SK-N-SH (cell line): Measurements from ENCODE around the gene ATP8A2. TPM values are rescaled to one million over a fixed set of nuclear protein-coding genes. Genes with fewer than 3 reads are reported as not detected.

Experiments used
- CTCF ChIA-PET: fragments of 300-600, 350-600 bp; formaldehyde crosslinking; extraction: SDS; loops from one replicate; lab custom pipeline; 2021; lab: Yijun Ruan, JAX
- POLR2A ChIA-PET: fragments of 350-600 bp; sonication (Branson Sonifier 250); formaldehyde crosslinking; extraction: SDS; loops from one replicate; lab custom pipeline; 2020; ENCODE audit warnings: antibody characterized with exemption, inconsistent platforms; lab: Yijun Ruan, JAX
- DNase-seq: peaks from one replicate; pipeline ENCODE4 v3.0.0; 2012
- H2AFZ ChIP-seq: fragments of 200-600 bp; sonication (generic); 2 replicates; pipeline ENCODE4 v1.8.1; 2016; ENCODE audit warnings: antibody characterized with exemption, mild to moderate bottlenecking, low read depth
- H3F3A ChIP-seq: fragments of 200-600 bp; sonication (generic); replicated peaks from 2 replicates; pipeline ENCODE3; 2016; ENCODE audit warnings: antibody characterized with exemption, mild to moderate bottlenecking; ENCODE audit not compliant: insufficient read depth
- H3K27ac ChIP-seq, 2 experiments: fragments of 200-500 bp in 1 of 2; fragments of 200-600 bp in 1 of 2; sonication (Bioruptor generic) in 1 of 2; sonication (generic), shearing (Covaris generic) in 1 of 2; 2 replicates each; pipeline versions ENCODE4 v1.5.1 to v1.6.1; 2014 to 2016; ENCODE audit warnings: low read depth in 2 of 2, inconsistent platforms in 1 of 2, low read length in 1 of 2, mild to moderate bottlenecking in 1 of 2, mixed read lengths in 1 of 2
- H3K27me3 ChIP-seq: fragments of 200-600 bp; sonication (generic), shearing (Covaris generic); 2 replicates; pipeline ENCODE4 v1.6.1; 2016; ENCODE audit warnings: mixed run types; ENCODE audit not compliant: insufficient read depth
- H3K36me3 ChIP-seq, 2 experiments: fragments of 200-500 bp in 1 of 2; fragments of 200-600 bp in 1 of 2; sonication (Bioruptor generic) in 1 of 2; sonication (generic) in 1 of 2; replicated peaks in 1 of 2; 2 replicates each; pipeline versions ENCODE3 to v1.5.1; 2014 to 2016; ENCODE audit warnings: low read length in 1 of 2, mild to moderate bottlenecking in 1 of 2; ENCODE audit not compliant: insufficient read depth in 2 of 2, control insufficient read depth in 1 of 2
- H3K4me1 ChIP-seq, 2 experiments: fragments of 200-500 bp in 1 of 2; fragments of 200-600 bp in 1 of 2; sonication (Bioruptor generic) in 1 of 2; sonication (generic), shearing (Covaris generic) in 1 of 2; 2 replicates each; pipeline versions ENCODE4 v1.5.1 to v1.6.1; 2014 to 2016; ENCODE audit warnings: low read depth in 1 of 2, low read length in 1 of 2, mixed run types in 1 of 2; ENCODE audit not compliant: insufficient read depth in 2 of 2, control insufficient read depth in 1 of 2
- H3K4me2 ChIP-seq: fragments of 200-600 bp; sonication (generic), shearing (Covaris generic); 2 replicates; pipeline ENCODE4 v1.6.1; 2017; ENCODE audit warnings: mixed run types
- H3K4me3 ChIP-seq, 2 experiments: fragments of 200-500 bp in 1 of 2; fragments of 200-600 bp in 1 of 2; sonication (Bioruptor generic) in 1 of 2; sonication (generic), shearing (Covaris generic) in 1 of 2; 2 replicates each; pipeline versions ENCODE4 v1.5.1 to v1.8.1; 2014 to 2016; ENCODE audit warnings: low read depth in 2 of 2, inconsistent platforms in 1 of 2, low read length in 1 of 2, mild to moderate bottlenecking in 1 of 2, mixed read lengths in 1 of 2, moderate library complexity in 1 of 2
- H3K79me2 ChIP-seq: fragments of 200-600 bp; sonication (generic); 2 replicates; pipeline ENCODE4 v1.8.1; 2017; ENCODE audit warnings: mild to moderate bottlenecking; ENCODE audit not compliant: insufficient read depth
- H3K9ac ChIP-seq: fragments of 200-600 bp; sonication (generic); 2 replicates; pipeline ENCODE4 v1.6.1; 2017; ENCODE audit warnings: mixed run types
- H3K9me2 ChIP-seq: fragments of 200-600 bp; sonication (generic); 2 replicates; pipeline ENCODE4 v1.6.1; 2017; ENCODE audit warnings: mixed run types
- H3K9me3 ChIP-seq: fragments of 200-600 bp; sonication (generic); 2 replicates; pipeline ENCODE4 v1.6.1; 2017; ENCODE audit warnings: mixed run types, mild to moderate bottlenecking, moderate library complexity
- H4K20me1 ChIP-seq: fragments of 200-600 bp; sonication (generic); 2 replicates; pipeline ENCODE4 v1.6.1; 2017; ENCODE audit warnings: mild to moderate bottlenecking, mixed run types; ENCODE audit not compliant: insufficient read depth
- GABPA ChIP-seq: IDR thresholded peaks from 2 replicates; pipeline ENCODE4 v1.4.0; 2012; ENCODE audit warnings: low read depth, mild to moderate bottlenecking
- JUND ChIP-seq: IDR thresholded peaks from 2 replicates; pipeline ENCODE4 v1.4.0; 2012
- MXI1 ChIP-seq: IDR thresholded peaks from 2 replicates; pipeline ENCODE4 v1.6.1; 2012; ENCODE audit warnings: mild to moderate bottlenecking, low read depth, low read length, improper control_type of control experiment
- NFIC ChIP-seq: IDR thresholded peaks from 2 replicates; pipeline ENCODE4 v1.4.0; 2012; ENCODE audit warnings: borderline replicate concordance
- NRF1 ChIP-seq: IDR thresholded peaks from 2 replicates; pipeline ENCODE4 v1.6.1; 2012; ENCODE audit warnings: low read depth, mild to moderate bottlenecking, low read length
- WGBS: methylation state at CpG from one replicate; pipeline ENCODE4 v1.1.6; 2017; ENCODE audit warnings: low lambda C conversion rate; 5-methylcytosine and 5-hydroxymethylcytosine counted together
- polyA plus RNA-seq, 3 experiments: library from polyadenylated mRNA; depleted of rRNA; stranded (reverse); fragments of >200 nt; gene quantifications; 2 replicates each; pipeline ENCODE4 v1.2.3, GENCODE V29; 2012
- TF ChIP-seq, protein P1 (sequence below): fragments of 200-600 bp; sonication (generic); IDR thresholded peaks from 2 replicates; pipeline ENCODE4 v1.6.1; 2017; ENCODE audit warnings: antibody characterized with exemption, mild to moderate bottlenecking, moderate library complexity
- TF ChIP-seq, protein P2 (sequence below): fragments of 150-350 bp; IDR thresholded peaks from 2 replicates; pipeline ENCODE4 v1.6.1; 2016; ENCODE audit warnings: mild to moderate bottlenecking, low read depth, low read length
- TF ChIP-seq, protein P3 (sequence below): IDR thresholded peaks from 2 replicates; pipeline ENCODE4; 2012

Gene ATP8A2
- polyA plus RNA-seq, 1 of the 3 experiments (the other 2 are of a cell fraction): 0.02 TPM

DNA sequence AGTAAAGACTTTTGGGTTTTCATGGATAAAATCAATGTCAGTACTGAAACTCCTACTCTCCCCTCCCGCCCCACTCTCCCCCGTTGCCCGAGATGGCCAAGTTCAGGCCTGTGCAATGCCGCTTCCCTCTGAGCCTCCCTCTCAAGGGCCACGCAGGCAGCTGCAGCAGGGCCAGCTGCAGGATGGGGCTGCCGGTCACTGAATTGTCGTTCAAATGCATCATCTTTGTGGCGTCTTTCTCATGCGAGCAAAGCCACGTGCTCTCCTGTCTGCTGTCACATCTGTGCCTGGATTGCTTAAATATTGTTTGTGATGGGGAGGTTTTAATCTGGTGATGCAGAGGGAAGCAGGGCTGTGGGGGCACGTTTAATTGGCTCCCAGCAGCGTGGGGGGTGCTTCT lies 653.4 kb downstream of the ATP8A2 start:
- H3K4me1 ChIP-seq: peaks cover 0 to 8% of the 10 kb centered on the region in 2 experiments; a peak in 1 of 4 replicates
- no peak overlapping the region for H3K9ac ChIP-seq
- H3K4me3 ChIP-seq: no peak overlapping the region
- TF ChIP-seq, protein P1, sequence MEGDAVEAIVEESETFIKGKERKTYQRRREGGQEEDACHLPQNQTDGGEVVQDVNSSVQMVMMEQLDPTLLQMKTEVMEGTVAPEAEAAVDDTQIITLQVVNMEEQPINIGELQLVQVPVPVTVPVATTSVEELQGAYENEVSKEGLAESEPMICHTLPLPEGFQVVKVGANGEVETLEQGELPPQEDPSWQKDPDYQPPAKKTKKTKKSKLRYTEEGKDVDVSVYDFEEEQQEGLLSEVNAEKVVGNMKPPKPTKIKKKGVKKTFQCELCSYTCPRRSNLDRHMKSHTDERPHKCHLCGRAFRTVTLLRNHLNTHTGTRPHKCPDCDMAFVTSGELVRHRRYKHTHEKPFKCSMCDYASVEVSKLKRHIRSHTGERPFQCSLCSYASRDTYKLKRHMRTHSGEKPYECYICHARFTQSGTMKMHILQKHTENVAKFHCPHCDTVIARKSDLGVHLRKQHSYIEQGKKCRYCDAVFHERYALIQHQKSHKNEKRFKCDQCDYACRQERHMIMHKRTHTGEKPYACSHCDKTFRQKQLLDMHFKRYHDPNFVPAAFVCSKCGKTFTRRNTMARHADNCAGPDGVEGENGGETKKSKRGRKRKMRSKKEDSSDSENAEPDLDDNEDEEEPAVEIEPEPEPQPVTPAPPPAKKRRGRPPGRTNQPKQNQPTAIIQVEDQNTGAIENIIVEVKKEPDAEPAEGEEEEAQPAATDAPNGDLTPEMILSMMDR: no peak
- no peak for TF ChIP-seq GABPA
- TF ChIP-seq NRF1: no peak
- no peak for TF ChIP-seq MXI1
- TF ChIP-seq, protein P2, sequence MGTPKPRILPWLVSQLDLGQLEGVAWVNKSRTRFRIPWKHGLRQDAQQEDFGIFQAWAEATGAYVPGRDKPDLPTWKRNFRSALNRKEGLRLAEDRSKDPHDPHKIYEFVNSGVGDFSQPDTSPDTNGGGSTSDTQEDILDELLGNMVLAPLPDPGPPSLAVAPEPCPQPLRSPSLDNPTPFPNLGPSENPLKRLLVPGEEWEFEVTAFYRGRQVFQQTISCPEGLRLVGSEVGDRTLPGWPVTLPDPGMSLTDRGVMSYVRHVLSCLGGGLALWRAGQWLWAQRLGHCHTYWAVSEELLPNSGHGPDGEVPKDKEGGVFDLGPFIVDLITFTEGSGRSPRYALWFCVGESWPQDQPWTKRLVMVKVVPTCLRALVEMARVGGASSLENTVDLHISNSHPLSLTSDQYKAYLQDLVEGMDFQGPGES: no peak
- no peak for TF ChIP-seq NFIC
- TF ChIP-seq JUND: no peak
- H4K20me1 ChIP-seq: no peaks in the 10 kb centered on the region
- CTCF ChIA-PET: no interaction called here
- no peaks in the 10 kb centered on the region for H3K27me3 ChIP-seq
- no peak for DNase-seq
- no peaks in the 10 kb centered on the region for H3K9me3 ChIP-seq
- H3K27ac ChIP-seq: no peak overlapping the region
- H2AFZ ChIP-seq: no peak overlapping the region
- no peak overlapping the region for H3K4me2 ChIP-seq
- no peaks in the 10 kb centered on the region for H3F3A ChIP-seq
- WGBS: 59% methylated on average over 12 of the region's 12 CpGs
- no peaks in the 10 kb centered on the region for H3K36me3 ChIP-seq
- POLR2A ChIA-PET: no interaction called here
- no peaks in the 10 kb centered on the region for H3K79me2 ChIP-seq
- H3K9me2 ChIP-seq: no peaks in the 10 kb centered on the region

- CTCF ChIA-PET: interaction anchor here (1.4 to 1.7 kb wide), 2 partner anchors 11 to 55 kb away, joined by 3 to 4 read pairs; no protein-coding TSS in a partner anchor
- no peak overlapping the region for H3K4me2 ChIP-seq
Measured at GRCh38 chr13:26025771-26026170, 654.0 kb downstream of the ATP8A2 start.

More at GRCh38 chr13:26025771-26026170, 654.0 kb downstream of the ATP8A2 start:
- Histone ChIP-seq H3K79me2 (no peaks in the 10 kb centered on the region), H3K9ac (no peak overlapping the region), H3K9me2 (no peaks in the 10 kb centered on the region), H4K20me1 (no peaks in the 10 kb centered on the region), H2AFZ (no peak overlapping the region), H3K9me3 (no peaks in the 10 kb centered on the region), H3K27ac (no peak overlapping the region), H3K36me3 (no peaks in the 10 kb centered on the region), H3K27me3 (no peaks in the 10 kb centered on the region), H3F3A (no peaks in the 10 kb centered on the region), H3K4me1 (peaks cover 0 to 8% of the 10 kb centered on the region in 2 experiments; a peak in 1 of 4 replicates), H3K4me3 (no peak overlapping the region)
- no peak for DNase-seq
- TF ChIP-seq, protein P3, sequence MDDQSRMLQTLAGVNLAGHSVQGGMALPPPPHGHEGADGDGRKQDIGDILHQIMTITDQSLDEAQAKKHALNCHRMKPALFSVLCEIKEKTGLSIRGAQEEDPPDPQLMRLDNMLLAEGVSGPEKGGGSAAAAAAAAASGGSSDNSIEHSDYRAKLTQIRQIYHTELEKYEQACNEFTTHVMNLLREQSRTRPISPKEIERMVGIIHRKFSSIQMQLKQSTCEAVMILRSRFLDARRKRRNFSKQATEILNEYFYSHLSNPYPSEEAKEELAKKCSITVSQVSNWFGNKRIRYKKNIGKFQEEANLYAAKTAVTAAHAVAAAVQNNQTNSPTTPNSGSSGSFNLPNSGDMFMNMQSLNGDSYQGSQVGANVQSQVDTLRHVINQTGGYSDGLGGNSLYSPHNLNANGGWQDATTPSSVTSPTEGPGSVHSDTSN: no peak
- TF ChIP-seq GABPA: no peak
- POLR2A ChIA-PET: no interaction called here
- WGBS: 78% methylated on average over 2 of the region's 4 CpGs
